Stimulated activated CD4-positive, alpha-beta T cell treated with anti-CD3 and anti-CD28 coated beads, Interleukin-12 subunit alpha, Interleukin-12 subunit beta, amount 100 ng/mL, for 4 hours (primary cell): Measurements from ENCODE around the gene NANP.

ENCODE experiments used
- DNase-seq: peaks from one replicate; pipeline ENCODE4 v3.0.0-alpha.2; 2020

The NANP gene

DNA sequence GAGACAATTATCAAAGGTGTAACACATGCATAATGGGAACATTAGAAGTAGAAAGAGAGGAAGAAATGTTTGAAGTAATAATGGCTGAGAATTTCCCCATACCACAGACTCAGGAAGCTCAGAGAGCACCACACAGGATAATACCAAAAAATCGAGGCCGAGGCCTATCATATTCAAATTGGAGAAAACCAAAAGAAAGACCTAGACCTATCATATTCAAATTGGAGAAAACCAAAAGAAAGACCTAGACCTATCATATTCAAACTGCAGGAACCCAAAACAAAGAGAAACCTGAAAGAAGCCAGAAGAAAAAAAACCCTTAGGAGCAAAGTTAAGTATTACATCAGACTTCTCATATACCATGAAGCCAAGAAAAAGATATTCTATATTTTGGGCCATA is 56.5 kb downstream of the NANP start:
- DNase-seq = no peak

DNA sequence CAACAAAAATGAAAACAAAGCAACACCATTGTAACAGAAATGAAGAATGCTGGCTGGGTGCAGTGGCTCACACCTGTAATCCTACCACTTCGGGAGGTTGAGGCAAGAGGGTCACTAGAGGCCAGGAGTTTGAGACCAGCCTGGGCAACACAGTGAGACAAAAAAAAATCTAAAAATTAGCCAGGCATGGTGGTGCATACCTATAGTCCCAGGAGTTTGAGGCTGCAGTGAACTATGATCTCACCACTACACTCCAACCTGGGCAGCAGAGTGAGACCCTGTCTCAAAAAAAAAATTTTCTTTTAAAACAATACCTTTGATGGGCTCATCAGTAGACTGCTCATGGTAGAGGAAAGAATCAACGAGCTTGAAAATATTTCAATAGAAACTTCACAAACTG is 57.0 kb downstream of the NANP start:
- no peak for DNase-seq

DNA sequence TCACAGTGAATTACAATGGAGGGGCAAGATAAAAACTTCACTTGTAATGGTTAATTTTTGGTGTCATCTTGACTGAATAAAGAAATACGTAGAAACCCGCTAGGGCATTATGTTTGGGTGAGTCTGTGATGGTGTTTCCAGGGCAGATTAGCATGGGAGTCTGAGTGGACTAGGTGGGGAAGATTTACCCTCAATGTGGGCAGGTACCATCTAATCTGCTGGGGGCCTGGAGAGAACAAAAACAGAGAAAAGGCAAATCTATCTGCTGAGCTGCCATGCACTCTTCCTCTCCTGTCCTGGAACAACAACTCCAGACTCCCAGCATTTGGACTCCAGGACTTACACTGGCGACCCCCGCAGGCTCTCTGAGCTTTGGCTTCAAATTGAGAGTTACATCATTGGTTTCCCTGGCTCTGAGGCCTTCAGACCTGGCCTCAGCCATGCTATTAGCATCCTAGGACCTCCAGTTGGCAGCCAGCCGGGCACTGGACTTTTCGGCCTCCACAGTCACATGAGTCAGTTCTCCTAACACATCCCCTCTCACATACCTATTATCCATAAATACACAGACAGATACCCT is 58.1 kb downstream of the NANP start:
- no peak for DNase-seq

DNA sequence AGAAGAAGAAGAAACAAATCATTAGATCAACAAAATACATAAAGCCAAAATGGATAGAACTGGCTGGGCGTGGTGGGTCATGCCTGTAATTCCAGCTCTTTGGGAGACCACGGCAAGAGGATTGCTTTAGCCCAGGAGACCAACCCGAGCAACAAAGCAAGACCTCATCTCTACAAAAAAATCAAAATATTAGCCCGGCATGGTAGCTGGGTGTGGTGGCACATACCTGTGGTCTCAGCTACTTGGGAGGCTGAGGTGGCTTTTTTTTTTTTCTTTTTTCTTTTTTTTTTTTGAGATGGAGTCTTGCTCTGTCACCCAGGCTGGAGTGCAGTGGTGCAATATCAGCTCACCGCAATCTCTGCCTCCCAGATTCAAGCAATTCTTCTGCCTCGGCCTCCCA is 59.9 kb downstream of the NANP start:
- DNase-seq = no peak

DNA sequence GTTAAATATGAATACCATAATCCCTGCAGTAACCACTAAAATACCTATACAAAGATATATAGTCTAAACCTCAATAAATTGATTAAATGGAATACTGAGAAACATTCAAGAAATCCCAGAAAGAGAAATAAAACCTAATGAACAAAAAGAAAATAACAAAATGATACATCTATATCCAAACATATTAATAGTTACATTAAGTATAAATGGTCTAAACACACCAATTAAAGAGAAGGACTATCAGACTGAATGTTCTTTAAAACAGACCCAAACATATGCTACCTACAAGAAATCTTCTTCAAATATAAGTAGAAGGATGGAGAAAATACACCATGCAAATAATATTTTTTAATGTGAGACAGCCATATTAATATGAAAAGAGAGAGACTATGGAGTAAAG is 60.5 kb downstream of the NANP start:
- no peak for DNase-seq
